HG02642 (cell line): ENCODE results near the gene HAAO.
"Not testable (repeated sequence)": the region's sequence is repeated elsewhere in the genome, so short reads cannot be mapped to it uniquely, and the experiment has no call there.

Source experiments
- ATAC-seq: cut with Tn5 transposase; IDR thresholded peaks from one replicate; pipeline ENCODE4 v1.9.1; 2021; ENCODE audit warnings: mild to moderate bottlenecking; ENCODE audit not compliant: unreplicated experiment, poor library complexity

Gene HAAO

GRCh38 chr2:42792583-42793333, at the start of gene HAAO:
TSS of gene HAAO (minus strand) at chr2:42792583. CDS start at chr2:42792536, 47 bp downstream.
- ATAC-seq: peak; percentile 45

- ATAC-seq: no peak
Measured at GRCh38 chr2:42841344-42841743, 49.0 kb upstream of the HAAO start.

- ATAC-seq: no peak
Measured at GRCh38 chr2:42840760-42841159, 48.4 kb upstream of the HAAO start.

GRCh38 chr2:42839809-42840501, 47.6 kb upstream of the HAAO start:
- ATAC-seq: no peak

GRCh38 chr2:42838133-42838532, 45.8 kb upstream of the HAAO start:
- no peak for ATAC-seq

GRCh38 chr2:42835577-42836371, 43.4 kb upstream of the HAAO start:
- no peak for ATAC-seq

GRCh38 chr2:42834161-42834560, 41.8 kb upstream of the HAAO start:
- ATAC-seq: no peak

- no peak for ATAC-seq
Measured at GRCh38 chr2:42832289-42832634, 39.9 kb upstream of the HAAO start.

GRCh38 chr2:42831575-42832288, 39.3 kb upstream of the HAAO start:
- ATAC-seq: not testable (repeated sequence)

- no peak for ATAC-seq
Measured at GRCh38 chr2:42830922-42831574, 38.7 kb upstream of the HAAO start.

- ATAC-seq: no peak
Measured at GRCh38 chr2:42829671-42830440, 37.5 kb upstream of the HAAO start.

- peak; percentile 90 for ATAC-seq
Measured at GRCh38 chr2:42828487-42829425, 36.4 kb upstream of the HAAO start.

GRCh38 chr2:42827647-42828486, 35.5 kb upstream of the HAAO start:
- peak; percentile 84 for ATAC-seq

GRCh38 chr2:42826231-42826630, 33.8 kb upstream of the HAAO start:
- no peak for ATAC-seq

- ATAC-seq: no peak
Measured at GRCh38 chr2:42824454-42824807, 32.0 kb upstream of the HAAO start.

- no peak for ATAC-seq
Measured at GRCh38 chr2:42823744-42824453, 31.5 kb upstream of the HAAO start.

GRCh38 chr2:42819160-42819559, 26.8 kb upstream of the HAAO start:
- ATAC-seq: no peak
